Karpas-422 (cell line): ENCODE results near the gene TRAPPC10. TPM values are rescaled to one million over a fixed set of nuclear protein-coding genes. Genes with fewer than 3 reads are reported as not detected.

ENCODE experiments used
- DNase-seq: peaks from one replicate; pipeline ENCODE4 v3.0.0-alpha.2; 2015
- H2AFZ ChIP-seq: fragments of 200-600 bp; sonication (generic); 2 replicates; pipeline ENCODE4 v1.6.1; 2014; ENCODE audit warnings: antibody characterized with exemption, low read length, mixed read lengths
- H3K27ac ChIP-seq: fragments of 200-600 bp; sonication (generic); 2 replicates; pipeline ENCODE4 v1.5.1; 2014; ENCODE audit warnings: mild to moderate bottlenecking, low read length, moderate library complexity
- H3K27me3 ChIP-seq: fragments of 200-600 bp; sonication (generic); 2 replicates; pipeline ENCODE4 v1.6.1; 2014; ENCODE audit warnings: low read length, mixed read lengths
- H3K36me3 ChIP-seq: fragments of 200-600 bp; sonication (generic); 2 replicates; pipeline ENCODE4 v1.6.1; 2014; ENCODE audit warnings: low read length, mixed read lengths; ENCODE audit not compliant: insufficient read depth
- H3K4me1 ChIP-seq: fragments of 200-600 bp; sonication (generic); 2 replicates; pipeline ENCODE4 v1.6.1; 2014; ENCODE audit warnings: mild to moderate bottlenecking, low read length, mixed read lengths
- H3K4me2 ChIP-seq: fragments of 200-600 bp; sonication (generic); 2 replicates; pipeline ENCODE4 v1.6.1; 2014; ENCODE audit warnings: low read length, low read depth, mild to moderate bottlenecking; ENCODE audit not compliant: poor library complexity, severe bottlenecking
- H3K4me3 ChIP-seq: fragments of 200-600 bp; sonication (generic); 2 replicates; pipeline ENCODE4 v1.5.1; 2014; ENCODE audit warnings: mild to moderate bottlenecking, antibody characterized with exemption, low read length, mixed read lengths
- H3K79me2 ChIP-seq: fragments of 200-600 bp; sonication (generic); 2 replicates; pipeline ENCODE4 v1.6.1; 2014; ENCODE audit warnings: mild to moderate bottlenecking, low read length, mixed read lengths
- H3K9ac ChIP-seq: fragments of 200-600 bp; sonication (generic); 2 replicates; pipeline ENCODE4 v1.6.0; 2014; ENCODE audit warnings: low read length
- H3K9me2 ChIP-seq: fragments of 200-600 bp; sonication (generic), shearing (Covaris generic); replicated peaks from 2 replicates; pipeline ENCODE4 v1.6.0; 2014; ENCODE audit warnings: mild to moderate bottlenecking, low read length, moderate library complexity; ENCODE audit not compliant: insufficient read depth
- H3K9me3 ChIP-seq: fragments of 300-700, 200-600 bp; sonication (generic); 2 replicates; pipeline ENCODE4 v1.6.1; 2014; ENCODE audit warnings: low read length, mixed read lengths
- H4K20me1 ChIP-seq: fragments of 200-600 bp; sonication (generic); 2 replicates; pipeline ENCODE4 v1.6.1; 2014; ENCODE audit warnings: mild to moderate bottlenecking, antibody characterized with exemption, low read length, low read depth; ENCODE audit not compliant: insufficient read depth
- total RNA-seq: library from RNA; depleted of rRNA; stranded (reverse); fragments of >200 nt; shearing (Covaris generic); gene quantifications from 2 replicates; pipeline ENCODE4 v1.2.3, GENCODE V29; 2014; ENCODE audit warnings: low replicate concordance

TRAPPC10 gene
- total RNA-seq, 1 experiment from 2014 or later = 40.3 TPM

DNA sequence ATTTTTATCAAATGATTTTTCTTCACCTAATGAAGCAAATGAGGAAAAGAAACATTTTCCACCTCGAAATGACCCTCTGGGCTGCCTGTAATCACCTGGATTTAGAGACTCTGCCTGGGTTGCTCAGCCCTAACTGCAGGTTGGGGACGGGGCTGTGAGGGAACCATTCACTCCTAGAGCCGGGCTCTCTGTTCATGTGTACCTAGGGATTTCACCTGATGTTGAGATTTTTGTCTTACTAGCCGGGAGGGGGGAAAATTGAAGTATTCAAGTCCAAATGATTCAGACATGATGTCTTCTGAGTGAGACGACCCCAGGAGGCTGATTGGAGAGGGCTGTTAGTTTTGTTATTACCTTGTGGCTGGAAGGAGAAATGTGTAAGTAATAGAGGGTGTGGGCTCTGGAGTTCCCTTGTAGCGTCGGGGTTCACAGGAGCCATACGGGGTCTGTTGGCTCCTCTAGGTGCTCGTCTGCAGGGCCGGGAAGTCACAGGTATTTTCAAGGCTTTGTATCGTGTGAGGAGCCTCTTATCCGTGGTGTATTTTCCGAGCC, 52.8 kb downstream of the TRAPPC10 start:
- no peak overlapping the region for H3K4me2 ChIP-seq
- no peak overlapping the region for H3K4me3 ChIP-seq
- no peak overlapping the region for H3K9ac ChIP-seq
- H3K9me2 ChIP-seq = no peaks in the 10 kb centered on the region
- peaks cover 11% of the 10 kb centered on the region; the same call in 1 of the 2 replicates for H4K20me1 ChIP-seq
- no peaks in the 10 kb centered on the region for H3K27me3 ChIP-seq
- no peak overlapping the region for H3K27ac ChIP-seq
- H3K36me3 ChIP-seq = peaks cover 6% of the 10 kb centered on the region; the same call in 1 of the 2 replicates
- peaks cover 47% of the 10 kb centered on the region for H3K79me2 ChIP-seq
- no peaks in the 10 kb centered on the region for H3K4me1 ChIP-seq
- H3K9me3 ChIP-seq = no peaks in the 10 kb centered on the region
- DNase-seq = no peak
- H2AFZ ChIP-seq = no peak overlapping the region

GRCh38 chr21:44065428-44065827, 53.3 kb downstream of the TRAPPC10 start:
- Histone ChIP-seq H3K36me3 (peaks cover 6% of the 10 kb centered on the region; the same call in 1 of the 2 replicates), H3K4me1 (no peaks in the 10 kb centered on the region), H3K79me2 (peaks cover 51% of the 10 kb centered on the region), H3K4me3 (no peak overlapping the region), H3K27me3 (no peaks in the 10 kb centered on the region), H3K9ac (no peak overlapping the region), H3K27ac (no peak overlapping the region), H3K9me2 (no peaks in the 10 kb centered on the region), H3K4me2 (no peak overlapping the region), H4K20me1 (peaks cover 11% of the 10 kb centered on the region; the same call in 1 of the 2 replicates), H3K9me3 (no peaks in the 10 kb centered on the region), H2AFZ (no peak overlapping the region)
- DNase-seq = no peak

DNA sequence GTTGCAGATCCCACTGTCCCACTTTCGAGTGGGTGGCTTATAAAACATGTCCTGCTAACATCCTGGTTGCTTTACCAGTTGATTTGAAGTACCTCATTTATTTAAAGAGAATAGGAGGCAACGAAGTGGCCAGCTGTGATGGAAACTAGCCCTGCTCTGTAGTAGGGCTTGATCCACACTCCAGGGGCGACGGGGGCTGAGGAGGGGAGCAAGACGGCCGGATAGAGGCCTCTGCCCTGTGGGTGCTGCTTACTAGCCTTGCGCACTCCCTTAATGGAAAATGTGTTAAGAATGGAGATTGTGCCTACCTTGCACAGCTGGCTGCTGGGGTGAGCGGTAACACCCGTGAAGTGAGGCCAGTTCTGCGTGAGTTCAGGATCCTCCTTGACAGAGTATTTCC, 54.0 kb downstream of the TRAPPC10 start:
- Histone ChIP-seq H4K20me1 (peaks cover 11% of the 10 kb centered on the region; the same call in 1 of the 2 replicates), H3K4me2 (no peak overlapping the region), H3K9ac (no peak overlapping the region), H3K27me3 (no peaks in the 10 kb centered on the region), H3K27ac (no peak overlapping the region), H3K36me3 (peaks cover 6% of the 10 kb centered on the region), H3K9me2 (no peaks in the 10 kb centered on the region), H3K9me3 (no peaks in the 10 kb centered on the region), H2AFZ (no peak overlapping the region), H3K79me2 (peaks cover 58% of the 10 kb centered on the region), H3K4me3 (no peak overlapping the region), H3K4me1 (no peaks in the 10 kb centered on the region)
- no peak for DNase-seq

- DNase-seq = no peak
- Histone ChIP-seq H3K4me2 (no peak overlapping the region), H3K9ac (no peak overlapping the region), H3K79me2 (peaks cover 66% of the 10 kb centered on the region), H2AFZ (no peak overlapping the region), H3K9me3 (no peaks in the 10 kb centered on the region), H3K4me3 (no peak overlapping the region), H3K9me2 (no peaks in the 10 kb centered on the region), H3K4me1 (no peaks in the 10 kb centered on the region), H3K27ac (no peak overlapping the region), H3K27me3 (no peaks in the 10 kb centered on the region), H4K20me1 (peaks cover 6% of the 10 kb centered on the region; the same call in 1 of the 2 replicates), H3K36me3 (peaks cover 9% of the 10 kb centered on the region)
These were observed 55.1 kb downstream of the TRAPPC10 start for GRCh38 chr21:44067011-44067839.

GRCh38 chr21:44070391-44070790, 58.3 kb downstream of the TRAPPC10 start:
- peaks cover 11% of the 10 kb centered on the region for H3K36me3 ChIP-seq
- no peak overlapping the region for H3K9ac ChIP-seq
- H2AFZ ChIP-seq = no peak overlapping the region
- H3K4me2 ChIP-seq = no peak overlapping the region
- H3K4me1 ChIP-seq = no peaks in the 10 kb centered on the region
- H3K27ac ChIP-seq = no peak overlapping the region
- H3K79me2 ChIP-seq = peaks cover 53% of the 10 kb centered on the region
- peaks cover 10% of the 10 kb centered on the region; the same call in 1 of the 2 replicates for H4K20me1 ChIP-seq
- no peaks in the 10 kb centered on the region for H3K9me2 ChIP-seq
- no peak overlapping the region for H3K4me3 ChIP-seq
- no peaks in the 10 kb centered on the region for H3K27me3 ChIP-seq
- no peak for DNase-seq
- no peaks in the 10 kb centered on the region for H3K9me3 ChIP-seq

GRCh38 chr21:44071359-44072104, 59.4 kb downstream of the TRAPPC10 start:
- H3K4me2 ChIP-seq = no peak overlapping the region
- no peak for DNase-seq
- H3K4me1 ChIP-seq = no peaks in the 10 kb centered on the region
- H3K36me3 ChIP-seq = peaks cover 18% of the 10 kb centered on the region
- no peaks in the 10 kb centered on the region for H3K9me2 ChIP-seq
- no peaks in the 10 kb centered on the region for H3K27me3 ChIP-seq
- no peak overlapping the region for H2AFZ ChIP-seq
- H3K27ac ChIP-seq = no peak overlapping the region
- no peak overlapping the region for H3K9ac ChIP-seq
- peaks cover 45% of the 10 kb centered on the region for H3K79me2 ChIP-seq
- no peak overlapping the region for H3K4me3 ChIP-seq
- peaks cover 10% of the 10 kb centered on the region; the same call in 1 of the 2 replicates for H4K20me1 ChIP-seq
- H3K9me3 ChIP-seq = no peaks in the 10 kb centered on the region

DNA sequence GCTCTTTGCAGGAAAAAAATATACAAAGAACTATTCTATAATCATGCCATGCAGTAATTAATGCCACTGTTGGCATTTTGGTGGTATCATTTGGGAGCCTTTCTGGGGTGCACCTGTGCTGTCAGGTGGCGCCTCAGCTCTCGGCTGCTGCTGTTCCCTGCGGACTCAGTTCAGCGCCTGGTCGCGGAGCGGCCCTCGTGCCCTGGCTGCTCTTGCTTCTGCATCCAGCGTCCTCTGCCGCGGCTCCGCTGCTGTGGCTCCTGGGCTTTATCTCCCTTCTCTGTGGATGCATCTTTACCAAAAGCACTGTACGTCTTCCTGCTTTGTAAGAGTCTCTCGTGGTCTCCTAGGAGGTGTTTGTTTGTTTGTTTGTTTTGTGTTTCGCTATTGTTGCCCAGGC, 60.0 kb downstream of the TRAPPC10 start:
- Histone ChIP-seq H3K9me2 (no peaks in the 10 kb centered on the region), H3K27me3 (no peaks in the 10 kb centered on the region), H4K20me1 (peaks cover 8% of the 10 kb centered on the region; the same call in 1 of the 2 replicates), H3K27ac (no peak overlapping the region), H3K9me3 (no peaks in the 10 kb centered on the region), H3K4me2 (no peak overlapping the region), H3K9ac (no peak overlapping the region), H3K79me2 (peaks cover 41% of the 10 kb centered on the region), H3K4me1 (no peaks in the 10 kb centered on the region), H3K4me3 (no peak overlapping the region), H3K36me3 (peaks cover 20% of the 10 kb centered on the region), H2AFZ (no peak overlapping the region)
- no peak for DNase-seq
